CD4-positive, alpha-beta T cell treated with Interleukin-6 for 4 hours (primary cell): Measurements from ENCODE around the gene TRIO.

ENCODE experiments used
- DNase-seq: peaks from one replicate; pipeline ENCODE4 v3.0.0-alpha.2; 2020; ENCODE audit warnings: mixed read lengths

The TRIO gene

GRCh38 chr5:14469551-14470377 lies 326.6 kb downstream of the TRIO start:
- DNase-seq = no peak

- DNase-seq = no peak
These were observed 328.4 kb downstream of the TRIO start for GRCh38 chr5:14471507-14471906.

GRCh38 chr5:14472986-14473567 lies 329.9 kb downstream of the TRIO start:
- no peak for DNase-seq

GRCh38 chr5:14475045-14475444 lies 331.9 kb downstream of the TRIO start:
- no peak for DNase-seq

DNA sequence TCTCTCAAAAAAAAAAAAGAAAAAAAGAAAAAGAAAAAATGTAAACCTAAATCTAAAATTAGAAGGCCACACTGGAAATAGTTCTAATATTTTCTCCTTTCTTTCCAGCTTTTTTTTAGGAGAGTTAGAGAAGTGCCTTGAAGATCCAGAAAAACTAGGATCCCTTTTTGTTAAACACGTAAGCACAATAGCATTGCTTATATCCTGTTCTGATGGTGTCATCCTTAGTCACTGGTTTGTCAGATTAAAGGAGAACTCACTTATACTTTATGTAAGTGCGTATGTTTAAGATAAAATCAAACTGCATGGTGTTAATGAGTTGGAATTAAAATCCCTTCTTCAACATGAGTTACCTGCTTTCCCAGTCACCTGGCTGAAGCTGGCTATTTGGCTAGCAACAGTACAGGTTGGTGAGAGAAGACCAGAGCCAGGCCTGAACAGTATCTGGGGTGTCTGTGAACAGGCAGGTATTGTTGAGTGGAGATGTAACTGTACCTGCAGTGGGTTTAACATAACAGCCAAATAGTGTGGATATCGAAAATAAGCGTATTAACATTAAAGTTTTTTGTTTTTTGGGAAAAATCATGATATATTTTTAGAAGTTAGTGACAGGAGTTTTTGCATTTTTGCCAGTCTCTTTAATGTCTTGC lies 333.8 kb downstream of the TRIO start:
- DNase-seq = no peak

- DNase-seq = no peak
These were observed 336.1 kb downstream of the TRIO start for GRCh38 chr5:14479143-14479696.

DNA sequence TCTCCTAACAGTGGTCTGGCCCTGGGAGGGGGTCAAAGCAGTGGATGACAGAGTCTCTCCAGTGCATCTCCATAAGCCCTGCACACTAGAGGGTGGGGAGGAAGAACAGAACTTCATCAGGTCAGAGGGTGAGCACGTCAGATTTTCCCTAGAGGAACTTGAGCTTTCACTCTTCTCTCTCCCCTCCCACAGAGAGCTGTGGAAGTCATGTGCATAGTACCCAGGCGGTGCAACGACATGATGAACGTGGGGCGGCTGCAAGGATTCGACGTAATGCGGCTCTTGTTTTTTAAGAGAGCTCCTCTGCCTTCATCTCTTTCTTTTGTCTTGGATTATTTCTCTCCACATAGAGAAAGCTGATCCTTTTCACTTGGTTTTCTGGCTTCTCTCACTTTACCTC lies 338.2 kb downstream of the TRIO start:
- DNase-seq = no peak

DNA sequence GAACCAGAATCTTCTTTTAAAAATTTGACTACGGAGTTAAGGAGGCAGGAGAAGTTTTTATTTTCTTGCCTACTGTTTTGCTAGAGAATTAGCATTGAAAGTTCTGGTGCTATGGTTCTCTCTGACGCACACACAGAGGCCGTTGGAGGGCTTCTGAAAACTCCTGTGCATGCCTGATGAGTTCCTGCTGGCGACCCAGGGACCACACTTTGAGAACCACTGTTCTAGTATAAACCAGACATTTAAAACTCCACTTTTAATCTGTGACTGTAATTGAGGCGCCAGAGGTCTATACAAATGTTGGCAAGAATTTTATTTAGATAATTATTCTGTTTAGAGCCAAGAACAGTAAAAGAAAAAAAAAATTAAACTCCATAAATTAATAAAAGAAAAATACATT lies 338.9 kb downstream of the TRIO start:
- no peak for DNase-seq

DNA sequence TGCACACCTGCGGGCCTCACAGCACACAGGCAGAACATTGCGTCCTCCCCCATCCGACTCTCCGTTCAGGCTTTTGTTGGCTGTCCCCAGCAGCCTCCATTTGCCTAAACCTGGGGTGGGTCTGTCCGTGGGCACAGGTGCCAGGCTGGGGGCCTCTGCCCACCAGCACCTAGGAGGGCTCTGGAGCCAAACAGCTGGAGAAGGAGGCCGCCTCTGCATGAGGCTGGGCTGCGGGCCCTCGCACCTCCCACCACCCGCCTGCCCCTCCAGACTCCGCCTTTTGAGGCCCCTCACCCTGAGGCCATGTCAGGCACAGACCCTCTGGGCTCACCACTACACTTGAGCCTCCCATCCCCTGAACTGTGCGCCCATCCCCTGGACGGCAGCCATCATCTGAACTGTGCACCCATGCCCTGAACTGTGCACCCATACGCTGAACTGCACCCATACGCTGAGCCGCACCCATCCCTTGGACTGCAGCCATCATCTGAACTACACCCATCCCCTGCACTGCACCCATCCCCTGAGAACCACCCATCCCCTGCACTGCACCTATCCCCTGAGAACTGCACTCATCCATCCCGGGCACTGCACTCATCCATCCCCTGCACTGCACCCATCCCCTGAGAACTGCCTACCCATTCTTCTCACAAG lies 340.5 kb downstream of the TRIO start:
- DNase-seq = no peak

- no peak for DNase-seq
These were observed 343.3 kb downstream of the TRIO start for GRCh38 chr5:14486486-14486885.

DNA sequence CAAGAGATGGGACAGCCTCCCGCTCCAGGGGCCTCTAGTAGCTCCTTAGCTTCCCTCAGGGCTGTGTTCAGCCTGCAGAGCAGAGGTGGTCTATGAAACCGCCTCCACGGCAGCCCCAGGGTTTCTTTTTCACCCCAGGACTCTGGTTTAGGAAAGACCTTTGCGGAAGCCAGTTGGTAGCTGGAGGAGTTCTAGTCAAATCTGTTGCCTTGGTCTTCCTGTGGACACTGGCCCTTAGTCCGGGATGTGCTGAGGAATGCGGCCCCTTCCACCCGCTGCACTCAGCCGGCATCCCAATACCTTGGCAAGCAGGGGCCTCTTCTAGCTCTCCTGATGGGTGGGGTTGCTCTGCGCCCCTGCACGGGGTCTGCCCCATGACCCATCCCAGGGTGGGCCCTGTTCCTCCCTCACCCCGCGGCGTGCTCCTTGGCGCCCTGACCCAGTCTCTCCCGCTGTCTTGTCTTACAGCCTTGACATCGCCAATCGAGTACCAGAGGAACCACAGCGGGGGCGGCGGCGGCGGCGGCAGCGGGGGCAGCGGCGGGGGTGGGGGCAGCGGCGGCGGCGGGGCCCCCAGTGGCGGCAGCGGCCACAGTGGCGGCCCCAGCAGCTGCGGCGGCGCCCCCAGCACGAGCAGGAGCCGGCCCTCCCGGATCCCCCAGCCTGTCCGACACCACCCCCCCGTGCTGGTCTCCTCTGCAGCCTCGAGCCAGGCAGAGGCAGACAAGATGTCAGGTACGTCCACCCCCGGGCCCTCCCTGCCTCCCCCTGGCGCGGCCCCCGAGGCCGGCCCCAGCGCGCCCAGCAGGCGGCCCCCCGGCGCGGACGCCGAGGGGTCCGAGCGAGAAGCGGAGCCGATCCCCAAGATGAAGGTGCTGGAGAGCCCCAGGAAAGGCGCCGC lies 344.1 kb downstream of the TRIO start:
- no peak for DNase-seq

DNA sequence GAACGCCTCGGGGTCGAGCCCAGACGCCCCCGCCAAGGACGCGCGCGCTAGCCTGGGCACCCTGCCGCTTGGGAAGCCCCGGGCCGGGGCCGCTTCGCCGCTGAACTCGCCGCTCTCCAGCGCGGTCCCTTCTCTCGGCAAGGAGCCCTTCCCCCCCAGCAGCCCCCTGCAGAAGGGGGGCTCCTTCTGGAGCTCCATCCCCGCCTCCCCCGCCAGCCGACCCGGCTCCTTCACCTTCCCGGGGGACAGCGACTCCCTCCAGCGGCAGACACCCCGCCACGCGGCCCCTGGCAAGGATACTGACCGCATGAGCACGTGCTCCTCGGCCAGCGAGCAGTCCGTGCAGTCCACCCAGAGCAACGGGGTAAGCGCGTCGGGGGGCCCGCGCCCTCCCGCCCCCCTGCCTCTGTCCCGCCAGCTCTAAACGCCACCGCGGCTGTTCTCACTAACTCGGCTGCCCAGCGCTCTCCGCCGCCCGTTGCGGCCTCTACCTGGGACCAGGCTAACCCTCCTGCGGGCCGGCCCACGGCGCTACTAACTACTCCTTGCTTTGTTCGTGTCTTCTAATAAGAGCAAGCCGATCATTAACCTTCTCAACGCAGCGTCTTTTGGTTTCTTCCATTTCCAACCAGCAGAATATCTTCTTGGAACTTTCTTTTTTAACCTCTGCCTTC lies 344.9 kb downstream of the TRIO start:
- no peak for DNase-seq

- DNase-seq = no peak
These were observed 345.6 kb downstream of the TRIO start for GRCh38 chr5:14488709-14489108.

GRCh38 chr5:14489643-14490042 lies 346.5 kb downstream of the TRIO start:
- DNase-seq = no peak

DNA sequence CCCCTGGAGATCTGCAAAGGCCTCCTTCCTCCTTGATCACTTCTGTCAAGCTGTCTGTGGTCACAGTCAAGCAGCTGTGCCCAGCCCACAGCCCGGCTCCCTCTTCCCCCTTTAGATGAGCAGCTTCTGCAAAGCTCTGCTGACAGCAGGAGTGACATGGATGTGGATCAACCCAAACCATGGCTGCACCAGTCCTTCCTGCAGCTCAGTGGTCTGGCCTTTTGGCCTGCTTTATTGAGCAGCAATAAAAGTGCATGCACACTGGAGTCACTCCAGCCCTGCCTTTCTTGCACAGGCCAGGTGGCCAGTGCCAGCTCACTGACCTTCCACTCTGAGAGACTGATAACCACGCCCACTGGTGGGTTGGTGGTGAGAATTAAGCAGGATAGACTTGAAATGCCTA lies 347.2 kb downstream of the TRIO start:
- no peak for DNase-seq

DNA sequence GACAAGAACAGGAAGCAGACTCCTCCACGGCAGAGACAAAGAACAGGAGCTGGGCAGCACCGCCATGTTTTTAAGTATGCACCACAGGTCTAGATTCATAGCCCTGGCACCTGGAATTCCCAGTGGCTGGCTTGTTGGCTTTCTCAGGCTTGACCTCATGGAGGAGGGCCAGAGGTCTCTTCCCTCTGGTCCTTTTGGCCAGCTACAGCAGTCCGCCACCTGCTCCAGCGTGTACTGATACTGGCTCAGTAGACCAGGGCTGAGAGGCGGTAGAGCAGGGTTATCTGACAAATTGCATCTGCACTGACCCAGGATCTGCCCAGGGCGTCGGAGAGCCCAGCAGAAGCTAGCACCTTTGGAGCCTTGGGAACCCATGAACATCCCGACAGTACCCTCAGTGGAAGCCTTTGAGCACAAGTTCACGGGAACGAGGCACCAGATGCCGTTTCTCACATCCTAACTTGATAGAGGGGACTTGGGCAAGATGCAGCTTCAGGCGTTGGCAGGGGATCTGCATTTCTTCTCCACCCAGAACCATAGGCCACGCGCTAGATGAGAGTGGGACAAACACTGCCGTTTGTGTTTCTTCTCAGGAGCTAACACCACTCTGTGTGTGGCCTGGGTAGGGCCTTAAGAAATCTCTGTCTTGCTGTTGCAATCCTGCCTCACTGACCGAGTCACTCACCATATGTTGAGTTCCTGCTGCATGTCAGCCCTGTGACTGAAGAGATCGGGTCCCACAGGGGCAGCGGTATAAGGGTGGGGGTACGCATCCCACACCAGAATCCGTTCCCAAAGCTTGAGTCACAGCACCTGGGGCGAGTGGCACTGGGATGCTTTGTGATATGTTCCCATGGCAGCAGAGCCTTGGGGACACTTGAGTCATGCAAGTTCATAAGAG lies 348.1 kb downstream of the TRIO start:
- no peak for DNase-seq

DNA sequence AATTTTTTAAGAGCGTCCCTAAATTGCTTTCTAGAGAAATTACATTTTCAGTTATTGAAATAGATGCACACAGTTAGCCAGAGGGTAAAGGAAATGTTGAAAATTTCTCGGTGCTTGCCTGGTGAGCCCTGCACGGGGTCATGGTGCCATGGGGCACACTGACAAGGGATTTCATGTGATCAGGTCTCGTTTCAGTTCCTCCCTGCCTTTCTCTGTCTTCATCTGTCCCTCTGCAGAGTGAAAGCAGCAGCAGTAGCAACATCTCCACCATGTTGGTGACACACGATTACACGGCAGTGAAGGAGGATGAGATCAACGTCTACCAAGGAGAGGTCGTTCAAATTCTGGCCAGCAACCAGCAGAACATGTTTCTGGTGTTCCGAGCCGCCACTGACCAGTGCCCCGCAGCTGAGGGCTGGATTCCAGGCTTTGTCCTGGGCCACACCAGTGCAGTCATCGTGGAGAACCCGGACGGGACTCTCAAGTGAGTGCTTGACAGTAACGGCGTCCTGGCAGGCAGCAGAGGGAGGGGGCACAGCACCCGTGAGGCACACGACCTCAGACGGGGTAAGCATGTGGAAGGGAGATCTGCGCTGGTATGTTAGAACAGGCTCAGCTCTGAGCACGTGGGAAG lies 349.3 kb downstream of the TRIO start:
- no peak for DNase-seq

DNA sequence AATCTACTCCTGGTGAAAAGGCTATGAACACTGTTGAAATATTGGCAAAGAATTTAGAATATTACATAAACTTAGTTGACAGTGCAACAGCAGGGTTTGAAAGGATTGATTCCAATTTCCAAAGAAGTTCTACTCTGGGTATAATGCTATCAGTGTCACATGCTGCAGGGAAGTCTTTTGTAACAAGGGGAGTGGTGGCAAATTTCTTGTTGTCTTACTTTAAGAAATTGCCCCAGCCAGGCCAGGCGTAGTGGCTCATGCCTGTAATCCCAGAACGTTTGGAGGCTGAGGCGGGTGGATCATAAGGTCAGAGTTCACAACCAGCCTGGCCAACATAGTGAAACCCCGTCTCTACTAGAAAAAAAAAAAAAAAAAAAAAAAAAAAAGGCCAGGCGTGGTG lies 352.2 kb downstream of the TRIO start:
- DNase-seq = no peak

- no peak for DNase-seq
These were observed 354.2 kb downstream of the TRIO start for GRCh38 chr5:14497311-14497710.
